Adrenal gland (tissue), 5 donors: Measurements from ENCODE around the gene VPS54.

Source experiments
- POLR2A ChIP-seq, 2 donors: fragments of 450-650 bp; IDR thresholded peaks; one replicate each; pipeline ENCODE4 v1.6.1; 2017; ENCODE audit warnings: antibody characterized with exemption in 2 of 2, mild to moderate bottlenecking in 2 of 2, moderate library complexity in 1 of 2
- TF ChIP-seq, protein P1 (sequence below), 6 experiments: fragments of 450-650 bp in 4 of 6; fragments of 200-600 bp in 2 of 6; sonication (generic) in 1 of 6; IDR thresholded peaks; 1 replicate in 5 of 6; 2 replicates in 1 of 6; pipeline versions ENCODE4 v1.5.1 to v1.8.0; 2016 to 2021; ENCODE audit warnings: antibody characterized with exemption in 6 of 6, mild to moderate bottlenecking in 2 of 6, moderate library complexity in 1 of 6
- donor health status: DM: no; HTN: no; CAD: no.

DNA sequence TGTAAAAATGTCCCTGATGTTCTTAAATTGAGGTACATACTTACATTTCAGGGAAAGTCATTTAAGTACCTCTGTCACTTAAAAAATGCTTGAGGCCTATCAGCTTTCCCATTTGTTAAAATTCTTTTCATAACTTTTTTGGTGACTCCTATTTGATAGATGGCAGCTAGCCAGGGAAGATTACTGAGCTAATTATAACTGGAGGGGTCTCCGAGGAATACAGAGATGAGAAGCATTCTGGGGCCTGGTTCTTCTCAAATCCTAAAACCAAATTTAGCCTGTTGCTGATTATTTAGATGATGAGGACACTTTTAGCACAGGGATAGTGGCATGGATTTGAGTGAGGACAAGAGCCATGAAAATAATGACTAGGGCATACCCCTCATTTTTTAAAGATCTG, 172.7 kb downstream of the VPS54 start:
- TF ChIP-seq, protein P1, sequence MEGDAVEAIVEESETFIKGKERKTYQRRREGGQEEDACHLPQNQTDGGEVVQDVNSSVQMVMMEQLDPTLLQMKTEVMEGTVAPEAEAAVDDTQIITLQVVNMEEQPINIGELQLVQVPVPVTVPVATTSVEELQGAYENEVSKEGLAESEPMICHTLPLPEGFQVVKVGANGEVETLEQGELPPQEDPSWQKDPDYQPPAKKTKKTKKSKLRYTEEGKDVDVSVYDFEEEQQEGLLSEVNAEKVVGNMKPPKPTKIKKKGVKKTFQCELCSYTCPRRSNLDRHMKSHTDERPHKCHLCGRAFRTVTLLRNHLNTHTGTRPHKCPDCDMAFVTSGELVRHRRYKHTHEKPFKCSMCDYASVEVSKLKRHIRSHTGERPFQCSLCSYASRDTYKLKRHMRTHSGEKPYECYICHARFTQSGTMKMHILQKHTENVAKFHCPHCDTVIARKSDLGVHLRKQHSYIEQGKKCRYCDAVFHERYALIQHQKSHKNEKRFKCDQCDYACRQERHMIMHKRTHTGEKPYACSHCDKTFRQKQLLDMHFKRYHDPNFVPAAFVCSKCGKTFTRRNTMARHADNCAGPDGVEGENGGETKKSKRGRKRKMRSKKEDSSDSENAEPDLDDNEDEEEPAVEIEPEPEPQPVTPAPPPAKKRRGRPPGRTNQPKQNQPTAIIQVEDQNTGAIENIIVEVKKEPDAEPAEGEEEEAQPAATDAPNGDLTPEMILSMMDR (IDR thresholded peaks at IDR 0.05) = no peak
- TF ChIP-seq POLR2A (IDR thresholded peaks at IDR 0.05) = no peak
